NB4 (cell line): ENCODE results near the gene PSG4.
"Not testable (repeated sequence)": the region's sequence is repeated elsewhere in the genome, so short reads cannot be mapped to it uniquely, and the experiment has no call there.

Source experiments
- POLR2A ChIP-seq: IDR thresholded peaks from 2 replicates; pipeline ENCODE4 v1.6.1; 2011; ENCODE audit warnings: mild to moderate bottlenecking; ENCODE audit not compliant: insufficient read length; ENCODE audit errors: extremely low read depth
- TF ChIP-seq, protein P1 (sequence below): IDR thresholded peaks from one replicate; pipeline ENCODE4 v1.5.1; 2012; ENCODE audit warnings: low read depth, low read length

DNA sequence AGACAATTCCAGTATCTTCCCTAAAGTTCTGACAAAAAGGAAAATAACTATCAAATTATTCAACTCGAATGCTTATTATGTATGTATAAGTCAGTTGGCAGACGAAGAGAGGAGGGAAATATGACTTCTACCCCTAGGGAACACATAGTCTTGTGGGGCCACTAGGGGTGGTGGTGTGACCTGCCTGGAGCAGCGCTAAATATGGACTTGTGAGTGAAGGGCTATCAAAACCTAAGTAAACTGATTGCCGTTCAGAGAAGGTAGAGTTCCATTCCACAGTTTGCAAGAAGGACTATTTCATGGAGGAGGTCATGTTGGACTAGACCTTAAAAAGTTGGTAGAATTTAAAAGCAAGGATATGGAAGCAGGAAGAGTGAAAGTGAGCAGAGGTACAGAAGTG lies 32.8 kb upstream of the PSG4 start:
- TF ChIP-seq, protein P1, sequence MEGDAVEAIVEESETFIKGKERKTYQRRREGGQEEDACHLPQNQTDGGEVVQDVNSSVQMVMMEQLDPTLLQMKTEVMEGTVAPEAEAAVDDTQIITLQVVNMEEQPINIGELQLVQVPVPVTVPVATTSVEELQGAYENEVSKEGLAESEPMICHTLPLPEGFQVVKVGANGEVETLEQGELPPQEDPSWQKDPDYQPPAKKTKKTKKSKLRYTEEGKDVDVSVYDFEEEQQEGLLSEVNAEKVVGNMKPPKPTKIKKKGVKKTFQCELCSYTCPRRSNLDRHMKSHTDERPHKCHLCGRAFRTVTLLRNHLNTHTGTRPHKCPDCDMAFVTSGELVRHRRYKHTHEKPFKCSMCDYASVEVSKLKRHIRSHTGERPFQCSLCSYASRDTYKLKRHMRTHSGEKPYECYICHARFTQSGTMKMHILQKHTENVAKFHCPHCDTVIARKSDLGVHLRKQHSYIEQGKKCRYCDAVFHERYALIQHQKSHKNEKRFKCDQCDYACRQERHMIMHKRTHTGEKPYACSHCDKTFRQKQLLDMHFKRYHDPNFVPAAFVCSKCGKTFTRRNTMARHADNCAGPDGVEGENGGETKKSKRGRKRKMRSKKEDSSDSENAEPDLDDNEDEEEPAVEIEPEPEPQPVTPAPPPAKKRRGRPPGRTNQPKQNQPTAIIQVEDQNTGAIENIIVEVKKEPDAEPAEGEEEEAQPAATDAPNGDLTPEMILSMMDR: not testable (repeated sequence)
- TF ChIP-seq POLR2A: not testable (repeated sequence)
